Activated CD8-positive, alpha-beta memory T cell treated with anti-CD3 and anti-CD28 coated beads, Interleukin-2, amount 50 U/mL, for 48 hours (primary cell): ENCODE measurements around the gene SPACA4.
"Not testable (repeated sequence)": the region's sequence is repeated elsewhere in the genome, so short reads cannot be mapped to it uniquely, and the experiment has no call there.

ENCODE experiments used
- DNase-seq: peaks from one replicate; pipeline ENCODE4 v3.0.0-alpha.2; 2020

The SPACA4 gene

GRCh38 chr19:48619692-48620585, 13.4 kb downstream of the SPACA4 start:
- no peak for DNase-seq

- DNase-seq = no peak
Observed at GRCh38 chr19:48623556-48624066, 17.1 kb downstream of the SPACA4 start.

DNA sequence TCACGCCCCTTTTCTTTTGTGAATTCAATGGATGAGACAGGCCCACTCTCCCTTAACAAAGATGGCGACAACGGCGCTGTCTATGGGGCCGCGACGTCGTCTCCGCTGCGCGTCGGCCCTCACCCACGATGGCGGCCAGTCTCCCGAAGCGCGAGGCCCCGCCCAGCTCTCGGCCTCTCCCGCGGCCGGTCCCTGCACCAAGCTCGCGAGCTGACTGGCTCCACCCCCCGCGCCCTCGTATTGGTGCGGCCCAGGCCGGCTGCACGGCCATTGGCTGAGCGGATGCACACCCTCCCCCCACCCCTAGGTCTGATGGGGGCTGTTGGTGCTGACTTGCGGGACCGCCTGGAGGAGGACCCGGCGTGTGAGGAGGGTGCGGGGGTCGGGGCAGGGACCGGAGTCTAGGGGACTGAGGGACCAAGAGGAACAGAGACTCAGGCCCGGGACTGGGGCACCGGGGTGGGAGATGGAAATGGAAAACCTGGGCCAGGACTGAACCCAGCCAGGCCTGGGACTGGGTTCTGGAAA, 17.6 kb downstream of the SPACA4 start:
- DNase-seq = peak; percentile 98

- DNase-seq = no peak
Observed at GRCh38 chr19:48624791-48625723, 18.5 kb downstream of the SPACA4 start.

DNA sequence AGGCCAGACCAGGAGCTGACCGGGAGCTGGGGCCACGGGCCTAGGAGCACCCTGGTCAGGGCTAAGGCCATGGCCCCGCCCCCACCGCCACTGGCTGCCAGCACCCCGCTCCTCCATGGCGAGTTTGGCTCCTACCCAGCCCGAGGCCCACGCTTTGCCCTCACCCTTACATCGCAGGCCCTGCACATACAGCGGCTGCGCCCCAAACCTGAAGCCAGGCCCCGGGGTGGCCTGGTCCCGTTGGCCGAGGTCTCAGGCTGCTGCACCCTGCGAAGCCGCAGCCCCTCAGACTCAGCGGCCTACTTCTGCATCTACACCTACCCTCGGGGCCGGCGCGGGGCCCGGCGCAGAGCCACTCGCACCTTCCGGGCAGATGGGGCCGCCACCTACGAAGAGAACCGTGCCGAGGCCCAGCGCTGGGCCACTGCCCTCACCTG, 19.4 kb downstream of the SPACA4 start:
- no peak for DNase-seq

GRCh38 chr19:48627201-48627864, 20.8 kb downstream of the SPACA4 start:
- DNase-seq = no peak

- DNase-seq = no peak
Observed at GRCh38 chr19:48627865-48628314, 21.3 kb downstream of the SPACA4 start.

- no peak for DNase-seq
Observed at GRCh38 chr19:48628486-48629296, 22.1 kb downstream of the SPACA4 start.

GRCh38 chr19:48629297-48629598, 22.7 kb downstream of the SPACA4 start:
- DNase-seq = no peak

GRCh38 chr19:48629599-48630295, 23.2 kb downstream of the SPACA4 start:
- no peak for DNase-seq

DNA sequence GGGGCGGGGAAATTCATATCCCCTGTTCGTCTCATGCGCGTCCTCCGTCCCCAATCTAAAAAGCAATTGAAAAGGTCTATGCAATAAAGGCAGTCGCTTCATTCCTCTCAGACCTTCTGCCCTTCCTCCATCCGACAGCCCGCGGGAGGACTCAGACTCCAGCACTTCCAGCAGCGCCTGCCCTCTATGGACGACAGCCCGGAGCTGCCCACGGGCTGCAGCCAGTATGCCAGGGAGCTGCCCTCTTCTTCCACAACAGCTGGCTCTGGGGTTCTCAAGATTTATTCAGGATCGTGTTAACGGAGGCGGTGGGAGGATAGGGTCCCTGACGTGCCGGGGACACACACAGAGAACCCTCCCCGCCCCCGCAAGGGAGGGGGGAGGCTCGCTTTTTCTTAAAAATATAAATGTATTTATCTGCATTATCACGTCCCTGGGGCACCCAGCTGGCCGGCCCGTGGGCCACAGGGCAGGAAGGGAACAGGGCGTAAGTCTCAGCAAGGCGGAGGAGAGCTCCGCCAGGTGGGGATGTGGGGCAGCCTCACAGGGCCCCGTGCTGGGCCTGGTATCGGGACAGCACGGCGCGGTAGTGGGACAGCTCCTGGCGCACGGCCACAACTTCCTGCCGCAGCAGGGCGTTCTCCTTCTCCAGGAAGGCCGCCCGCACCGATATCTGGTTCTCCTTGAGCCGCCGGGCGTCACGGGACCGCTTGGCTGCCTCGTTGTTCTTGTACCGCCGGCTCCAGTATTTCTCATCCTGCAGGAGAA, 23.9 kb downstream of the SPACA4 start:
- DNase-seq = no peak

DNA sequence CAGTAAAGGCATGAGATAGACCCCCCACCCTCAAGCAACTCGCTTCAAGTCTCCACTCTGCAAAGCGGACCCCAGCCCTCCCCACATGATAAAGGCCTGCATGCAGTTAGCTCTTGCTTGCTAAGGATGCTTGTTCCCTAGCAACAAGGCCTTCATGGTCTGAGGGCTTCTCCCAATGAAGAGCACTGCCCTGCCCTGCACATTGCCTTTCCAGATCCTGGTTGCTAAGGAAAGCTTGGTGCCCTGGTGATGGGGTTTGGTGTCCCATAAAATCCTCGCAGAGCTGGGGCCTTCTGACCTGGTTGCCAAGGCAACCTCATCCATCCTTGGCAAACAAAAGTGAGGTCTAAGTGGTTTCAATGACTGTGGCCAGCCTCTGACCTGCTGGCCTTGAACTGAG, 24.7 kb downstream of the SPACA4 start:
- DNase-seq = no peak

- not testable (repeated sequence) for DNase-seq
Observed at GRCh38 chr19:48632286-48632685, 25.7 kb downstream of the SPACA4 start.

DNA sequence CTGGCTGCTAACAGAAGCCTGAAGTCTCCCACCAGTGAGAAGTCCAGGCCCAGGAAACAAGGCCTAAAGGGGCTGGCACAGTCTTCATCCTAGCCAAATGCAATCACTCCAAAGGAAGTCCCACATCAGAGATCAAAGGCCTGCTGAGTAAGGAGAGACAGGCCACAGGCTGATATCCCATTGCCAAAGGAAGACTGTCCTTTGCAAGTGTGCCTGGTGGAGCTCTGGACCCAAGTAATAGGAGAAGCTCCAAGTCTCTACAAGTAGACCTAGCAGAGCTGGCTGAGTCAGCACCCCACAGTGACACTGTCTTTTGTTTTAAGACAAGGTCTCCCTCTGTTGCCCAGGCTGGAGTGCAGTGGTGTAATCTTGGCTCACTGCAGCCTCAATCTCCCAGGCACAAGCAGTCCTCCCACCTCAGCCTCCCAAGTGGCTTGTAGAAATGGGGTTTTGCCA, 26.2 kb downstream of the SPACA4 start:
- no peak for DNase-seq

DNA sequence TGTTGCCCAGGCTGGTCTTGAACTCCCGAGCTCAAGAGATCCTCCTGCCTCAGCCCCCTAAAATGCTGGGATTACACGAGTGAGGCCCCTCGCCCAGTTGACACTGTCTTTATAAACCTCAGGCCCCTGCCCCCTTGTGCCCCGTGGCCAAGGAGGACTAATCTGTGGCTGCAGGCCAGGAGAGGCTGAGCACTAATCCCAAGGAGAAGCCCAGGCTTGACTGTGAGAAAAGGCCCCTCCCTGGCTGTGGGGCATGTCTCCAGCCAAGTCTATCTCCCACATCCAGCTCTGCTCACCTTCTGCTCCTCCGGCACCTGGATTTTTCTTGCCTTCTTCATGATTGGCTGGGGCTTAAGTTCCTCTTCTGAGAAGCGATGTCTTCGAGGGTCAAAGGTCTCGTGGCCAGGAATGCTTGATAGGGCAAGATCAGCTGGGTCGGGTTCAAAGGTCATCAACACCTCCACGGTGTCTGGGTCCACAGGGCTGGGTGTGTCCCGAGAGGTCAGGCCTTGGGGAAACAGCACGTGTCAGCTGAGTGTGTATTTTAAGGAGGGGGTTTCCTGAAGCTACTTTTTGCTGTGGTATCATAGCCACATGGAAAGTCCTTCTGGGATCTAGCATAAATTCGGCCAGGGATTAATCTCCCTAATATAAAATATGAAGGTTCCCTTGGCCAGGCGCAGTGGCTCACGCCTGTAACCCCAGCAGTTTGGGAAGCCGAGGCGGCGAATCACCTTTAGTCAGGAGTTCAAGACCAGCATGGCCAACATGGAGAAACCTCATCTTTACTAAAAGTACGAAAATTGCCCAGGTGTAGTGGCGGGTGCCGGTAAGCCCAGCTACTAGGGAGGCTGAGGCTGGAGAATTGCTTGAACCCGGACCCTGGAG, 26.9 kb downstream of the SPACA4 start:
- no peak for DNase-seq

DNA sequence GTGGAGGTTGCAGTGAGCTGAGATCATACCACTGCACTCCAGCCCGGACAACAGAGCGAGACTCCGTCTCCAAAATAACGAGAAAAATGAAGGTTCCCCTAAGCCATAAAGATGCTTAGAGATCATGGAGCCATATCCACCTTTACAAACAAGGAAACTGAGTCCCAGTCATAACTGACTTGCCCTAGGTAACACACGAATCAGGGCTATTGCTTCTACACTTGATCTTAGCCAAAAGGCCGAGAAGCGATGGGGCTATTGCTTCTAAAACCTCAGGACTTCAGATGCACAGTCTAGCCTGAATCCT, 27.4 kb downstream of the SPACA4 start:
- no peak for DNase-seq

- DNase-seq = peak; percentile 96
Observed at GRCh38 chr19:48634424-48635262, 28.1 kb downstream of the SPACA4 start.

- peak; percentile 93 for DNase-seq
Observed at GRCh38 chr19:48635263-48635965, 28.9 kb downstream of the SPACA4 start.
